Spinal cord (tissue), 10 donors: ENCODE data around the gene YTHDC2. TPM values are rescaled to one million over a fixed set of nuclear protein-coding genes. Genes with fewer than 3 reads are reported as not detected.

Experiments used
- DNase-seq, 6 donors: peaks; one replicate each; pipeline versions ENCODE4 v3.0.0 to v3.0.0-alpha.2; 2013 to 2015; ENCODE audit warnings: low spot score in 6 of 6, low read depth in 4 of 6
- H3K27ac ChIP-seq: one replicate; pipeline ENCODE4 v1.5.1; 2013; ENCODE audit warnings: low read depth, low read length, control low read depth
- H3K27me3 ChIP-seq: one replicate; pipeline ENCODE4 v1.6.1; 2013; ENCODE audit warnings: low read length; ENCODE audit not compliant: control insufficient read depth, insufficient read depth
- H3K36me3 ChIP-seq: one replicate; pipeline ENCODE4 v1.6.1; 2013; ENCODE audit warnings: low read length; ENCODE audit not compliant: control insufficient read depth, insufficient read depth
- H3K4me1 ChIP-seq: one replicate; pipeline ENCODE4 v1.6.1; 2013; ENCODE audit warnings: low read length; ENCODE audit not compliant: control insufficient read depth, insufficient read depth
- H3K4me3 ChIP-seq: one replicate; pipeline ENCODE4 v1.5.1; 2013; ENCODE audit warnings: low read depth, low read length, control low read depth
- H3K9me3 ChIP-seq: one replicate; pipeline ENCODE4 v1.6.1; 2013; ENCODE audit warnings: low read length; ENCODE audit not compliant: control insufficient read depth, insufficient read depth
- WGBS: methylation state at CpG from one replicate; pipeline ENCODE4 v1.1.5; 2013; ENCODE audit warnings: missing lambda C conversion rate; ENCODE audit not compliant: insufficient coverage; 5-methylcytosine and 5-hydroxymethylcytosine counted together
- polyA plus RNA-seq, 2 donors: library from polyadenylated mRNA; unstranded; fragments of 120-200 nt; gene quantifications; one replicate each; pipeline ENCODE4 v1.2.1, GENCODE V29; 2013; ENCODE audit not compliant: insufficient read length in 2 of 2
- total RNA-seq, 2 donors: library from RNA; depleted of rRNA in 1 of 2; stranded (reverse); fragments of 120-200 nt in 1 of 2; fragments of >200 nt in 1 of 2; gene quantifications; one replicate each; pipeline versions ENCODE4 v1.2.3 to v1.2.4, GENCODE V29; 2013 to 2014
- donor health status: healthy.

Gene YTHDC2
- total and polyA plus RNA-seq, 4 donors = 24.1 to 44.6 (median 25.2) TPM

- no peaks in the 10 kb centered on the region for H3K4me1 ChIP-seq
- H3K27me3 ChIP-seq = no peaks in the 10 kb centered on the region
- no peak overlapping the region for H3K27ac ChIP-seq
- DNase-seq = no peak
- H3K36me3 ChIP-seq = no peaks in the 10 kb centered on the region
- H3K4me3 ChIP-seq = no peak overlapping the region
- H3K9me3 ChIP-seq = peaks cover 3% of the 10 kb centered on the region
- 81% methylated on average over 2 of the region's 3 CpGs for WGBS
Observed at GRCh38 chr5:113607361-113607760, 93.9 kb downstream of the YTHDC2 start.

DNA sequence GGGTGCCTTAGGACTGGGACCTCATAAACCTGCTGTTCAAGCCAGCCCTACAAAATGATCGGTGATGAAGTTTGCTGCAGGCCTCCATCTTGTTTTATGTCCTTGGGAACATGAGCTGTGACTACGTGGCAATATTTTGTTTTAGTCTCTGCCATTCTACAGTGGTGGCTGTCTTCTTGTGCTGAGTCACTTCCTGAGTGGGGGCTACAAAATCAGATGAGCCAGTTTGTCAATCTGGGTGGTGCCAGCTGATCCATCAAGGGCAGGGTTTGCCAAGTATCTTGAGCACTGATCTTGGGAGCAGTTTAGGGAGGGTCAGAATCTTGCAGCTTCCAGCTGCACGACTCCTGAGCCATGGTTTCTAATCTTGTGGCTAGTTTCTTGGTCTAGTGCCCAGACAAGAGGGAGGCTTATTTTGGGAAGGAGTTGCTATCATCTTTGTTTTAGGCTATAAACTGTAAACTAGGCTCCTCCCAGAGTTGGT is 94.7 kb downstream of the YTHDC2 start:
- H3K27me3 ChIP-seq = no peaks in the 10 kb centered on the region
- no peak overlapping the region for H3K4me3 ChIP-seq
- H3K27ac ChIP-seq = no peak overlapping the region
- no peaks in the 10 kb centered on the region for H3K36me3 ChIP-seq
- no peak for DNase-seq
- H3K4me1 ChIP-seq = no peaks in the 10 kb centered on the region
- peaks cover 3% of the 10 kb centered on the region for H3K9me3 ChIP-seq
- WGBS = 93% methylated on average over 3 of the region's 3 CpGs

DNA sequence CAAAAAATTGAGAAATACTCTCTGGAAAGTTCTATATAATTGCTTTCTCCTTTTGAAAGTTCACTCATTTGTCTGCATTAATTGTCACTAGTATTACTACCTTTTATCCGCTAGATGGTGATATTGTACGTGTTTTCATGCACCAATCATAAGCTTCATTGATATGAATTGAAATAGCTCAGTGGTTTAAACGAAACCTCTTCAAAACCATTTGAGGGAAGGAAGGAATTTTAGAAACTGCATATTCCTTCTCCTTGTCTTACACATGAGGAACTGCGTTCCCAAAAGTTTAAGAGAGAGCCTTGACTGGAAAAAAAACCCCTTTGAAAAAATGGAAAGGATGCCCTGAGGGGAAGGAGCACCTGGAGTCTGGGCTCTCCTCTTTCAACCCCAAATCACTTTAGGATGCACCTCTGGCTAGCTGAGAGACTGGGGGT is 98.6 kb downstream of the YTHDC2 start:
- Histone ChIP-seq H3K27me3 (no peaks in the 10 kb centered on the region), H3K4me3 (no peak overlapping the region), H3K36me3 (no peaks in the 10 kb centered on the region), H3K4me1 (no peaks in the 10 kb centered on the region), H3K27ac (no peak overlapping the region), H3K9me3 (peaks cover 3% of the 10 kb centered on the region)
- DNase-seq = peak in 4 of 6 donors; percentile 4 to 83 (median 41)
- WGBS = no CpG with 5 or more reads among the region's 4 CpGs

- Histone ChIP-seq H3K27ac (no peak overlapping the region), H3K9me3 (peaks cover 3% of the 10 kb centered on the region), H3K27me3 (no peaks in the 10 kb centered on the region), H3K36me3 (no peaks in the 10 kb centered on the region), H3K4me3 (no peak overlapping the region), H3K4me1 (no peaks in the 10 kb centered on the region)
- no CpG with 5 or more reads among the region's 1 CpG for WGBS
- no peak for DNase-seq
Observed at GRCh38 chr5:113614191-113614590, 100.7 kb downstream of the YTHDC2 start.

DNA sequence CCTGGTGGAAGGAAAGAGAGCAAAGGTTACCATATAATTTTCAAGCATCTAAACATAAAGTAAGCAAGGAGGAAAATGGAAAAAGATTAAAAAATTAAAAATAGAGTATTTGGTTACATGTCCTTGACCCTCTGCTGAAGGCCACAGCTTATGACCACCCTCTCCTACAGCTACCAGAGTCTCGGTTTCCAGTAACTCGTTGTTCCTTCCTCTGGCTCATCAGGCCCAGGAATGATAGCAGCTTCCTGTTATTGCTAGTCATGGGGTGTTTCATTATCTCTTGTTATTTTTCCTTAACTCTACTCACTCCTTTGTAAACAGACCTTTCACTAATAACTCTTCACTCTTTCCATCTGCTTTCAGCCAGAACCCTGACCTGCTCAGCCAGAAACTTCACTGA is 102.2 kb downstream of the YTHDC2 start:
- Histone ChIP-seq H3K4me1 (no peaks in the 10 kb centered on the region), H3K9me3 (no peaks in the 10 kb centered on the region), H3K36me3 (no peaks in the 10 kb centered on the region), H3K27me3 (no peaks in the 10 kb centered on the region), H3K4me3 (no peak overlapping the region), H3K27ac (no peak overlapping the region)
- no CpG with 5 or more reads among the region's 2 CpGs for WGBS
- DNase-seq = no peak

- no peaks in the 10 kb centered on the region for H3K9me3 ChIP-seq
- H3K4me1 ChIP-seq = no peaks in the 10 kb centered on the region
- no peaks in the 10 kb centered on the region for H3K27me3 ChIP-seq
- H3K4me3 ChIP-seq = no peak overlapping the region
- H3K27ac ChIP-seq = no peak overlapping the region
- over 99% methylated on average over 29 of the region's 33 CpGs for WGBS
- no peak for DNase-seq
- H3K36me3 ChIP-seq = no peaks in the 10 kb centered on the region
Observed at GRCh38 chr5:113617191-113617796, 103.8 kb downstream of the YTHDC2 start.

DNA sequence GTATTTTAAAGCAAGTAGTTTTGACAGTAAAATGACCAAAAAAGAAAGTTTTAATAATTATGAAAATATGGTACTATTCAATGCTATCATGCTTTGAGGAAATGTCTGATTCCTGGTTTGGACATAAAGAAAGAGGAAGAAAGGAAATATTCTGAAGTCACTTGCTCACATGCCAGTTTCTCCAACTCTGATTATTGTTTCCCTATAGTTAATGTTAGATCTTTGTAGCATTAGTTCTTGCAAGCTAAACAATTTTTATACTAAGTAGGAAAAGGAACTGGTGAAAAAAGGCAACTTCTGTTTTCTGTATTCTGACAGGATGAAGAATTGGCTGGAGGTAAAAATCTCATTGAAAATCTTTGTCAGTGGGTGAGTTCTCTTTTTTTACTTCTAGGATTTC is 119.5 kb downstream of the YTHDC2 start:
- H3K9me3 ChIP-seq = no peaks in the 10 kb centered on the region
- no peak for DNase-seq
- no peaks in the 10 kb centered on the region for H3K36me3 ChIP-seq
- no peaks in the 10 kb centered on the region for H3K4me1 ChIP-seq
- no peak overlapping the region for H3K4me3 ChIP-seq
- no peaks in the 10 kb centered on the region for H3K27me3 ChIP-seq
- H3K27ac ChIP-seq = no peak overlapping the region

DNA sequence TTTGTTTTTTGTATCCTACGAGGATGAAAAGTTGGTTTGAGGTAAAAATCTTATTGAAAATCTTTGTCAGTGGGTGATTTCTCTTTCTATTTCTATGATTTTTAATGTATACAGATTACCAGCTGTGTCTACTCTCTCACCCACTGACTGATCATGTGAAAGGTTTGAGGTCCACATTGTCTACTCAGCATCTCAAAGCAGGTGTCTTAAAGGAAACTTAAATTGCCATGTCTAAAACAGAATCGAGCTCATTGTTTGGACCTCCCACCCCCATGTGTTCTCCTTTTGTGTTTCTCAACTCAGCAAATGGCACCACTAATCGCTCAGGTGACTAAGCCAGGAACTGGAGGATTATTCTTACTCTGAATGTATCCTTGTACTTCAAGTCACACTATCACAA is 121.5 kb downstream of the YTHDC2 start:
- WGBS = 71% methylated on average over 2 of the region's 3 CpGs
- no peak for DNase-seq
- Histone ChIP-seq H3K36me3 (no peaks in the 10 kb centered on the region), H3K9me3 (peaks cover 1% of the 10 kb centered on the region), H3K4me3 (no peak overlapping the region), H3K27me3 (no peaks in the 10 kb centered on the region), H3K4me1 (no peaks in the 10 kb centered on the region), H3K27ac (no peak overlapping the region)

DNA sequence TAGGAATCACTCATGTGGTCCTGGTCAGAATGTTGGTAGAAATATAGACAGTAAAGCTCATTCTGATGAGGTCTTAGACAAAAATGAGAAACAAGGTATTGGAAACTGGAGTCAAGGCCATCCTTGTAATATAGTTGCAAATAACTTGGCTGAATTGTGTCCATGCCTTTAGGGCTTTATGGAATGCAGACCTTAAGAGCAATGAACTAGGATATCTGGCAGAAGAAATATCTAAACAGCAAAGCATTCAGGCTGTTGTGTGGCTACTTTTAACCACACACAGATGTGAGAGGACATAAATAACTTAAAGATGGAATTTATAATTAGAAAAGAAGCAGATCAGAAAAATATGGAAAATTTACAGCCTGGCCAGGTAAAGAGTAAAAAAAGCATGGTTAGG is 128.2 kb downstream of the YTHDC2 start:
- Histone ChIP-seq H3K4me3 (no peak overlapping the region), H3K27me3 (no peaks in the 10 kb centered on the region), H3K27ac (no peak overlapping the region), H3K4me1 (no peaks in the 10 kb centered on the region), H3K9me3 (peaks cover 1% of the 10 kb centered on the region), H3K36me3 (no peaks in the 10 kb centered on the region)
- DNase-seq = no peak
